HG03521 (cell line): ENCODE data around the gene SLC5A12.

Experiments
- ATAC-seq: cut with Tn5 transposase; IDR thresholded peaks from one replicate; pipeline ENCODE4 v1.9.1; 2021; ENCODE audit warnings: mild to moderate bottlenecking, moderate library complexity; ENCODE audit not compliant: unreplicated experiment

Gene SLC5A12

DNA sequence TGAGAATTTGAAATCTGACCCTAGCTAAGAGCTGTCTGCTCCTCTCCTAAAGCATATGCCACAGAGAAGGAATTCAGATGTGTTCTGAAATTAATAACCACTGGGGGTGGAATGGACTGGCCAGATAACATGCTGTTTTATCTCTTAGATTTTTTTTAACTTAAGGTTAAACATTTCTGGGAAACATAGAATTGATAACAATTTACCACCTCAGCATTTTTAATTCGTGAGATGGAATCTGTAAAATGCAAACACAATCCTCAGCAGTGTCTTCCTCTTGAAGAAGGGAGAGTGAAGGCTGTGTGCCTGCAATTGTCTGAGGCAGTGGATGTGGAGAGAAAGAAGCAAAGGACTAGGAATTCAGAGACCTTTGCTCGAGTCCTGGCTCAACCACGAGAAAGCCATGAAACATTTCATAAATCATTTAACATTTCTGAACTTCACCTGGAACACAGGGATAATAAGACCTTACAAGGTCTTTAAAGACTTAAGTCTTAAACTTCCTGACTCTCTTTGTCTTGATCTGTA, at the start of gene SLC5A12:
TSS of gene SLC5A12 (minus strand) at position 113 of the 528 bp plus-strand sequence. CDS start 346 bp downstream, outside the sequence.
- ATAC-seq, result no peak

- ATAC-seq, result no peak
Measured at GRCh38 chr11:26769027-26769426, 47.2 kb upstream of the SLC5A12 start.

DNA sequence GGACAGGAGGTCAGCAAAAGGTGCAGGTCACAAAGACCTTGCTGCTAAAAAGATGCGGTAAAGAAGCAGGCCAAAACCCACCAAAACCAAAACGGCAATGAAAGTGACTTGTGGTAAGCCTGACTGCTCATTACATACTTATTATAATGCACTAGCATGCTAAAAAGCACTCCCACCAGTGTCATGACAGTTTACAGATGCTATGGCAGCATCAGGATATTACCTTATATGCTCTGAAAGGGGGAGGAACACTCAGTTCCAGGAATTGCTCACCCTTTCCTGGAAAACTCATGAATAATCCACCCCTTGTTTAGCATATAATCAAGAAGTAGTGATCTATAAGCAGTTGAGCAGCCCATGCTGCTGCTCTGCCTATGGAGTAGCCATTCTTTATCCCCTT, 45.2 kb upstream of the SLC5A12 start:
- no peak for ATAC-seq

- ATAC-seq, result no peak
Measured at GRCh38 chr11:26765323-26765722, 43.5 kb upstream of the SLC5A12 start.

DNA sequence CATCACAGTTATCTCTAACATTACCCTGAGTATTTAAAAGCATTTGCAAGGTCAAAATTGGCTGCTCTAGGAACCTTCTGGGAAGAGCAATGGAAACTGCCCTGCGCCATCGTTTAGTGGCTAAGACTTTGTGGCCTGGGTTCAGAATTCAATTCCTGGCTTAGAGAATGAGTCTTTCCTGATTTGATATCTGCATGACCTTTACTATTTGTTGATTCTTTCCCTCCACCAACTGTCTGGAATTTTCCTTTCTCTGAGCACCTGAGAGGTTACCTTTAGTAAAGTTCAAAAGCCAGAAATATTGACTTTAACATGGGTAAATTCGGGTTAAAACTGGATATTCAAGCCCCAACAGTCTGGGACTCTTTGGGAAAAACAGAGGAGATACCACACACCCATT, 43.0 kb upstream of the SLC5A12 start:
- ATAC-seq, result no peak

- ATAC-seq, result no peak
Measured at GRCh38 chr11:26764315-26764714, 42.5 kb upstream of the SLC5A12 start.

- no peak for ATAC-seq
Measured at GRCh38 chr11:26762089-26762488, 40.2 kb upstream of the SLC5A12 start.

DNA sequence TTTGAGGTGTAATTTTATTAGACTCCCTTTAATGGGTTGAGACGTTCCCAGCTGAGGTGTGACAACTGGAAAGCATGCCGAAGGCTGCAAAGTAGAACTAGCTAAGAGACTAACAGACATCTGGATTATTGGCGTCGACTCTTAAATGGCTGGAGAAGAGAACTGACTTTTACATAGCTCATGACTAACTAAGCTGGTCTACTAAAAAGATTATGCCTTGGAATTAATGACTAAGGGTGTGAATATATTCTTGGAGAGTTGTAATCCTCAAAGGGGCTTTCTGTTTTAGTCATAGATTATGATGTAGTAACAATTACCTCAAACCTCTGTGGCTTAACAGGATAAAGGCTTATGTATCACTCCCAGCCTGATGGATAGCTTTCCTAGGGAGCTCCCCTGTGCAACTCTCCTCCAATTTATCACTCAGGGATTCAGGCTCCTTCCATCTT, 39.5 kb upstream of the SLC5A12 start:
- ATAC-seq, result no peak

GRCh38 chr11:26757995-26758394, 36.1 kb upstream of the SLC5A12 start:
- ATAC-seq, result no peak

GRCh38 chr11:26755762-26756161, 33.9 kb upstream of the SLC5A12 start:
- ATAC-seq, result no peak

DNA sequence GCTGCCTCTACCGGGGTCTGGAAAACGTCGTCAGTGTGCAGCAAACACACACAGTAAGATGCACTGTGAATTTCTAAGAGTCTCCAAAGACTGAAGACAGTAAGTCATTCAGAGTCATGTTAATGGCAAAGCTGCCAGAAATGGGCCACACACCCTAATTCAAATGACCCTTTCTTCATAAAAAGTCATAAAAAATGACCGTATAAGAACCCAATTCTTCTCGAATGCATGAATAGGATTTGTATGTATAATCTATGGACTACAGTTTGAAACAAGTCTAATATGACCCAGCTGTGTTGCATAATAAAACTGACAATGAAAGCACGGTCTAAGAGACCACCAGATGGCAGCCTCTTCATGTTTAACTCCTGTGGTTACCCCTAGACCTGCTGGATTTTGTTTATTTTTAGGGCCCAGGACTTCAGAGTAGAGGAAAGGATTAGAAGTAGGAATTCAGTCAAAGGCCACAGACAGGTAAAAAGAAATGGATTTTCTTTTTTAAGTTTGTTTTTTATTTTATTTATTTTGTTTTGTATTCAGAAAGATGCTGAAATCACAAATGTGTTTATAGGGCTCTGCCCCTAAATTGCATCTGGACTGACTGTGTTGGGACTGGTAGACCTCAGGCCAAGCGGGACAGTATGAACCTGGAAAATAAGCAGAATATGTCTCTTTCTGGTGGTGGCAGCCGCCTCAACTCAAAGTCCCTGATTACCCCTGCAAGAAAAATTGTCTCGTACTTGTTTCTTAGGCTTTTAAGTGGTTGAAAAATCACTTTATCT, 32.1 kb upstream of the SLC5A12 start:
- ATAC-seq, result peak; percentile 62

DNA sequence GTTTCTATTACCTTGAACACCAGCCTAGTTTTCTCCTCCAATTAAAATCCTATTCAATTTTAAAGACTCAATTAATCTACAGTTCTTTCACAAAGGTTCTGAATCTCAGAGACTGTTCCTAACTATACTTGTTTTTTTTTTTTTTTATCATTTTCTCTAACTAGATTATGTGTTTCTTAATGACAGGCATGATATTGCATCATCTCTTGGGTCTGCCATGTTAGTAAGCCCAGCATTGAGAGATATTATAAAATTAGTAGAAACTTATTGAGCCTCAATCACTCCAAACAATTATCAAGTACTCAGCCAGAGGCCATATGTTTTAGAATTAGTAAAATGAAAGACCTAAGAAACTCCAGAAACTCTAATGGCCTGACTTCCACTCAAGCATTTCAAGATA, 28.1 kb upstream of the SLC5A12 start:
- ATAC-seq, result no peak

- ATAC-seq, result no peak
Measured at GRCh38 chr11:26743622-26744021, 21.8 kb upstream of the SLC5A12 start.

- no peak for ATAC-seq
Measured at GRCh38 chr11:26742966-26743365, 21.1 kb upstream of the SLC5A12 start.

- ATAC-seq, result no peak
Measured at GRCh38 chr11:26741036-26741435, 19.2 kb upstream of the SLC5A12 start.

GRCh38 chr11:26739366-26740073, 17.7 kb upstream of the SLC5A12 start:
- no peak for ATAC-seq

GRCh38 chr11:26734691-26735090, 12.8 kb upstream of the SLC5A12 start:
- ATAC-seq, result no peak

- no peak for ATAC-seq
Measured at GRCh38 chr11:26731084-26731456, 9.2 kb upstream of the SLC5A12 start.

- no peak for ATAC-seq
Measured at GRCh38 chr11:26730414-26731083, 8.7 kb upstream of the SLC5A12 start.

GRCh38 chr11:26729284-26729683, 7.4 kb upstream of the SLC5A12 start:
- ATAC-seq, result no peak

DNA sequence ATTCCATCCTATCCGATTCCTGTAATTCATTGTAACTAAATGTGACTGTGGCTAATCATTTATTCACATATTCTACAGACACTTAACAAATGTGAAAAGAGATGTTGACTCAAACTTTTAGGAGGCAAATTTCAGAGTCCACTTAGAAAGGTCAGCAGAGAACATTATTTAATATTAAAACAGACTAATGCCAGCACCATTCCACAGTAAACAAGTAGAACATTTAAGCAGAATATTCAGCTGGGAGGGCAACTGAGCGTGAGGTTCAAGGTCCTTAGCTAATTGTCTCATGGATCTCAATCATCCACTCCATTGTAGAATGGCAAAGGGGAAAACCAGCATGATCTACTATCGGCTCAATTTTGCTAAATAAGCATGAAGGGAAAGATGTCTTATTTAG, 5.1 kb upstream of the SLC5A12 start:
- no peak for ATAC-seq

DNA sequence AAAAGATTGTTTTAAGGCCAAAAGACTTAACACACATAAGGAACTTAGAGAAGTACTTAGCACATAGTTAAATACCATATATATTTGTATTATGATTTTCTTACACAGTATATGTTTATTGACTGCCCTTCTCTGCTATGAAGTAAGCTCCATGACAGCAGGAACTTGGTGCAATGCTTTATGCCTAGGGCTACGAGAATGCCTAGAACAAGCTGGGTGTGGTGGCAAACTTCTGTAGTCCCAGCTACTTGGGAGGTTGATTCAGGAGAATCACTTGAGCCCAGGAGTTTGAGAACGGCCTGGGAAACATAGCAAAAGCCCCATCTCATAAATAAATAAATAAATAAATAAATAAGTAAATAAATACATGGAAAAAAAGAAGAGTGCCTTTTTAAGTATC, 1.9 kb downstream of the SLC5A12 start:
- ATAC-seq, result no peak
